CD4-positive, alpha-beta T cell treated with Interleukin-4 for 4 hours (primary cell): ENCODE results near the gene SYT15.
"Not testable (repeated sequence)": the region's sequence is repeated elsewhere in the genome, so short reads cannot be mapped to it uniquely, and the experiment has no call there.

Experiments
- DNase-seq: peaks from one replicate; pipeline ENCODE4 v3.0.0-alpha.2; 2020

Gene SYT15

GRCh38 chr10:46578474-46579178 lies at the start of gene SYT15:
Gene SYT15, plus strand, starts transcription at chr10:46579128. Its CDS starts 41 bp downstream, at chr10:46579169.
- not testable (repeated sequence) for DNase-seq

GRCh38 chr10:46529742-46530141 lies 49.2 kb upstream of the SYT15 start:
- not testable (repeated sequence) for DNase-seq

GRCh38 chr10:46530249-46531186 lies 48.4 kb upstream of the SYT15 start:
- DNase-seq = no peak

GRCh38 chr10:46532256-46532655 lies 46.7 kb upstream of the SYT15 start:
- DNase-seq = not testable (repeated sequence)

- no peak for DNase-seq
Measured at GRCh38 chr10:46534828-46535524, 44.0 kb upstream of the SYT15 start.

GRCh38 chr10:46536171-46536570 lies 42.8 kb upstream of the SYT15 start:
- no peak for DNase-seq

GRCh38 chr10:46536781-46537180 lies 42.1 kb upstream of the SYT15 start:
- DNase-seq = no peak

GRCh38 chr10:46537309-46537708 lies 41.6 kb upstream of the SYT15 start:
- DNase-seq = no peak

- no peak for DNase-seq
Measured at GRCh38 chr10:46538155-46538554, 40.8 kb upstream of the SYT15 start.

- no peak for DNase-seq
Measured at GRCh38 chr10:46538717-46539426, 40.1 kb upstream of the SYT15 start.

- DNase-seq = no peak
Measured at GRCh38 chr10:46539596-46540411, 39.1 kb upstream of the SYT15 start.

GRCh38 chr10:46540412-46541016 lies 38.4 kb upstream of the SYT15 start:
- DNase-seq = no peak

- no peak for DNase-seq
Measured at GRCh38 chr10:46541017-46541661, 37.8 kb upstream of the SYT15 start.

GRCh38 chr10:46541735-46542566 lies 37.0 kb upstream of the SYT15 start:
- no peak for DNase-seq

- DNase-seq = no peak
Measured at GRCh38 chr10:46542567-46543465, 36.1 kb upstream of the SYT15 start.

GRCh38 chr10:46543466-46544377 lies 35.2 kb upstream of the SYT15 start:
- no peak for DNase-seq

GRCh38 chr10:46544989-46545791 lies 33.7 kb upstream of the SYT15 start:
- DNase-seq = no peak
